Neuronal stem cell (in vitro differentiated cells): ENCODE data around the gene HS3ST6.

ENCODE experiments used
- DNase-seq: peaks from one replicate; pipeline ENCODE4 v3.0.0-alpha.2; 2013; ENCODE audit warnings: low spot score
- H2AFZ ChIP-seq: one replicate; pipeline ENCODE4 v1.6.1; 2013; ENCODE audit warnings: mild to moderate bottlenecking, low read length, inconsistent platforms
- H2AK5ac ChIP-seq: 2 replicates; pipeline ENCODE4 v1.6.1; 2013; ENCODE audit warnings: low read depth, mild to moderate bottlenecking, inconsistent platforms, low read length, moderate library complexity, mixed read lengths
- H2BK120ac ChIP-seq: 2 replicates; pipeline ENCODE4 v1.6.1; 2013; ENCODE audit warnings: low read depth, mild to moderate bottlenecking, inconsistent platforms, low read length, moderate library complexity, mixed read lengths
- H2BK12ac ChIP-seq: one replicate; pipeline ENCODE4 v1.6.1; 2013; ENCODE audit warnings: low read length, inconsistent platforms
- H2BK15ac ChIP-seq: 2 replicates; pipeline ENCODE4 v1.6.1; 2013; ENCODE audit warnings: mild to moderate bottlenecking, low read length, inconsistent platforms, mixed read lengths
- H2BK5ac ChIP-seq: one replicate; pipeline ENCODE4 v1.6.1; 2013; ENCODE audit warnings: inconsistent platforms, mild to moderate bottlenecking, low read length, moderate library complexity
- H3K14ac ChIP-seq: one replicate; pipeline ENCODE4 v1.6.1; 2013; ENCODE audit warnings: low read length, inconsistent platforms
- H3K18ac ChIP-seq: 2 replicates; pipeline ENCODE4 v1.6.1; 2013; ENCODE audit warnings: low read length, inconsistent platforms
- H3K23ac ChIP-seq: 2 replicates; pipeline ENCODE4 v1.6.1; 2013; ENCODE audit warnings: low read depth, mild to moderate bottlenecking, mixed read lengths, low read length, inconsistent platforms; ENCODE audit not compliant: poor library complexity
- H3K27ac ChIP-seq: replicated peaks from 3 replicates; pipeline ENCODE4 v1.5.1; 2013; ENCODE audit warnings: low read length, inconsistent platforms
- H3K27me3 ChIP-seq, 3 experiments: 2 replicates each; pipeline ENCODE4 v1.6.1; 2013; ENCODE audit warnings: low read length in 3 of 3, mild to moderate bottlenecking in 2 of 3, inconsistent platforms in 1 of 3, low read depth in 1 of 3, mixed read lengths in 1 of 3, moderate library complexity in 1 of 3; ENCODE audit not compliant: control insufficient read depth in 3 of 3, insufficient read depth in 3 of 3
- H3K36me3 ChIP-seq, 2 donors: replicated peaks in 1 of 2; 2 replicates each; pipeline ENCODE4 v1.6.1; 2013; ENCODE audit warnings: low read length in 2 of 2; ENCODE audit not compliant: control insufficient read depth in 2 of 2, insufficient read depth in 2 of 2
- H3K4ac ChIP-seq: 2 replicates; pipeline ENCODE4 v1.6.1; 2013; ENCODE audit warnings: inconsistent platforms, mild to moderate bottlenecking, low read length, moderate library complexity
- H3K4me1 ChIP-seq, 2 donors: 1 replicate in 1 of 2; 2 replicates in 1 of 2; pipeline ENCODE4 v1.6.1; 2013; ENCODE audit warnings: low read length in 2 of 2, low read depth in 1 of 2; ENCODE audit not compliant: control insufficient read depth in 2 of 2, insufficient read depth in 1 of 2
- H3K4me2 ChIP-seq: one replicate; pipeline ENCODE4 v1.6.1; 2013; ENCODE audit warnings: mild to moderate bottlenecking, low read length, inconsistent platforms; ENCODE audit not compliant: insufficient read depth, poor library complexity, severe bottlenecking
- H3K4me3 ChIP-seq, 2 donors: 2 replicates each; pipeline ENCODE4 v1.5.1; 2013; ENCODE audit warnings: low read length in 2 of 2, mild to moderate bottlenecking in 2 of 2, inconsistent platforms in 1 of 2, moderate library complexity in 1 of 2
- H3K79me1 ChIP-seq: one replicate; pipeline ENCODE4 v1.6.1; 2013; ENCODE audit warnings: low read depth, mild to moderate bottlenecking, inconsistent platforms, low read length, moderate library complexity
- H3K9ac ChIP-seq: one replicate; pipeline ENCODE4 v1.6.1; 2013; ENCODE audit warnings: mild to moderate bottlenecking, low read depth, low read length, inconsistent platforms; ENCODE audit not compliant: poor library complexity
- H3K9me3 ChIP-seq, 2 donors: replicated peaks in 1 of 2; 2 replicates each; pipeline versions ENCODE3 to v1.6.1; 2013; ENCODE audit warnings: low read length in 2 of 2, mild to moderate bottlenecking in 2 of 2, inconsistent platforms in 1 of 2, low read depth in 1 of 2, mixed read lengths in 1 of 2, moderate library complexity in 1 of 2; ENCODE audit not compliant: control insufficient read depth in 2 of 2, insufficient read depth in 1 of 2
- H4K8ac ChIP-seq: one replicate; pipeline ENCODE4 v1.6.1; 2013; ENCODE audit warnings: low read depth, mild to moderate bottlenecking, inconsistent platforms, low read length, moderate library complexity
- H4K91ac ChIP-seq: one replicate; pipeline ENCODE4 v1.6.1; 2013; ENCODE audit warnings: low read length, low read depth, mild to moderate bottlenecking, inconsistent platforms; ENCODE audit not compliant: poor library complexity
- WGBS, 2 donors: extraction: QIAGEN DNeasy Blood & Tissue Kit; methylation state at CpG; one replicate each; pipeline ENCODE4 v1.1.7; 2013; ENCODE audit warnings: missing lambda C conversion rate in 2 of 2, mixed read lengths in 1 of 2; ENCODE audit not compliant: insufficient read length in 2 of 2, insufficient replicate concordance in 1 of 2; ENCODE audit errors: extremely low coverage in 2 of 2; 5-methylcytosine and 5-hydroxymethylcytosine counted together

HS3ST6 gene

GRCh38 chr16:1909561-1910231 lies 8.5 kb downstream of the HS3ST6 start:
- Histone ChIP-seq H3K18ac (peak overlapping the region; percentile 20), H3K14ac (peak overlapping the region; percentile 84), H3K4me3 (no peak overlapping the region), H4K91ac (no peak overlapping the region), H3K9me3 (no peaks in the 10 kb centered on the region), H3K79me1 (peaks cover 5% of the 10 kb centered on the region), H3K9ac (peak overlapping the region; percentile 44), H2BK15ac (peak overlapping the region; percentile 54), H3K4ac (no peak overlapping the region), H2AFZ (no peak overlapping the region), H3K23ac (no peak overlapping the region), H2BK120ac (peak overlapping the region; percentile 49), H2BK5ac (peak overlapping the region; percentile 29), H2AK5ac (peak overlapping the region; percentile 85), H3K27ac (no peak overlapping the region), H3K27me3 (peaks cover 0 to 75% (median 0%) of the 10 kb centered on the region in 3 experiments), H4K8ac (no peak overlapping the region), H3K4me2 (no peak overlapping the region), H3K4me1 (peaks cover 0 to 11% of the 10 kb centered on the region in 2 donors), H3K36me3 (no peaks in the 10 kb centered on the region), H2BK12ac (peak overlapping the region; percentile 60)
- no peak for DNase-seq
- no CpG with 5 or more reads among the region's 18 CpGs for WGBS, 2 donors

- no peak overlapping the region for H3K4me3 ChIP-seq
- no peak overlapping the region for H3K27ac ChIP-seq
- H3K14ac ChIP-seq: peak overlapping the region; percentile 84
- H3K9ac ChIP-seq: no peak overlapping the region
- H3K4ac ChIP-seq: no peak overlapping the region
- H2AFZ ChIP-seq: no peak overlapping the region
- H3K18ac ChIP-seq: peak overlapping the region; percentile 20
- H3K23ac ChIP-seq: no peak overlapping the region
- no peaks in the 10 kb centered on the region for H3K9me3 ChIP-seq
- H2BK12ac ChIP-seq: no peak overlapping the region
- no peaks in the 10 kb centered on the region for H3K79me1 ChIP-seq
- H3K27me3 ChIP-seq: peaks cover 0 to 75% (median 0%) of the 10 kb centered on the region in 3 experiments
- H2BK15ac ChIP-seq: peak overlapping the region; percentile 54
- peak overlapping the region; percentile 29 for H2BK5ac ChIP-seq
- no CpG with 5 or more reads among the region's 9 CpGs for WGBS, 2 donors
- peak overlapping the region; percentile 49 for H2BK120ac ChIP-seq
- H4K91ac ChIP-seq: no peak overlapping the region
- no peak overlapping the region for H3K4me2 ChIP-seq
- peak overlapping the region; percentile 85 for H2AK5ac ChIP-seq
- H4K8ac ChIP-seq: no peak overlapping the region
- no peaks in the 10 kb centered on the region for H3K36me3 ChIP-seq
- DNase-seq: no peak
- peaks cover 0 to 6% of the 10 kb centered on the region in 2 donors for H3K4me1 ChIP-seq
These were observed 9.2 kb downstream of the HS3ST6 start for GRCh38 chr16:1908983-1909382.

GRCh38 chr16:1908184-1908583 lies 10.0 kb downstream of the HS3ST6 start:
- no peak for DNase-seq
- H4K8ac ChIP-seq: no peak overlapping the region
- no peaks in the 10 kb centered on the region for H3K79me1 ChIP-seq
- no peak overlapping the region for H3K4me2 ChIP-seq
- H3K27me3 ChIP-seq: peaks cover 0 to 71% (median 0%) of the 10 kb centered on the region in 3 experiments
- no peaks in the 10 kb centered on the region for H3K9me3 ChIP-seq
- no CpG with 5 or more reads among the region's 17 CpGs for WGBS, 2 donors
- no peak overlapping the region for H2BK5ac ChIP-seq
- no peak overlapping the region for H3K23ac ChIP-seq
- no peak overlapping the region for H3K4ac ChIP-seq
- no peak overlapping the region for H2AK5ac ChIP-seq
- peak overlapping the region; percentile 11 for H2AFZ ChIP-seq
- H2BK120ac ChIP-seq: no peak overlapping the region
- no peak overlapping the region for H3K4me3 ChIP-seq
- H3K36me3 ChIP-seq: no peaks in the 10 kb centered on the region
- peaks cover 0 to 9% of the 10 kb centered on the region in 2 donors for H3K4me1 ChIP-seq
- H3K9ac ChIP-seq: no peak overlapping the region
- H3K18ac ChIP-seq: peak overlapping the region; percentile 44
- no peak overlapping the region for H4K91ac ChIP-seq
- H2BK15ac ChIP-seq: no peak overlapping the region
- H3K27ac ChIP-seq: no peak overlapping the region
- H3K14ac ChIP-seq: no peak overlapping the region
- no peak overlapping the region for H2BK12ac ChIP-seq

- Histone ChIP-seq H3K27me3 (peaks cover 0 to 73% (median 0%) of the 10 kb centered on the region in 3 experiments), H3K4ac (peak overlapping the region; percentile 53), H3K4me1 (peaks cover 0 to 16% of the 10 kb centered on the region in 2 donors), H2BK5ac (no peak overlapping the region), H3K9ac (no peak overlapping the region), H2BK15ac (peak overlapping the region; percentile 58), H4K8ac (peak overlapping the region; percentile 65), H3K9me3 (no peaks in the 10 kb centered on the region), H3K14ac (peak overlapping the region; percentile 38), H3K36me3 (no peaks in the 10 kb centered on the region), H3K4me3 (no peak overlapping the region), H2BK120ac (no peak overlapping the region), H2AFZ (no peak overlapping the region), H3K27ac (no peak overlapping the region), H3K4me2 (no peak overlapping the region), H4K91ac (no peak overlapping the region), H3K23ac (peak overlapping the region; percentile 80), H2BK12ac (peak overlapping the region; percentile 58), H3K18ac (peak overlapping the region; percentile 44), H3K79me1 (no peaks in the 10 kb centered on the region), H2AK5ac (peak overlapping the region; percentile 70)
- DNase-seq: no peak
- WGBS, 2 donors: no CpG with 5 or more reads among the region's 17 CpGs
These were observed 10.9 kb downstream of the HS3ST6 start for GRCh38 chr16:1907226-1907860.
